Esophagus squamous epithelium (tissue), 5 donors: ENCODE measurements around the gene COMMD9. TPM values are rescaled to one million over a fixed set of nuclear protein-coding genes. Genes with fewer than 3 reads are reported as not detected.

Experiments
- DNase-seq: peaks from one replicate; lab custom pipeline; 2025; lab: John Stamatoyannopoulos, UW
- H3K27ac ChIP-seq, 4 donors: fragments of 200-600 bp; sonication (generic); one replicate each; pipeline ENCODE4 v1.5.1; 2016 to 2019; ENCODE audit warnings: mild to moderate bottlenecking in 1 of 4
- H3K27me3 ChIP-seq, 4 donors: fragments of 200-600 bp; sonication (generic); 1 replicate in 3 of 4; 2 replicates in 1 of 4; pipeline versions ENCODE4 v1.5.1 to v1.6.0; 2017 to 2021; ENCODE audit warnings: antibody characterized with exemption in 1 of 4
- H3K36me3 ChIP-seq, 3 donors: fragments of 200-600 bp; sonication (generic); one replicate each; pipeline ENCODE4 v1.5.1; 2016 to 2019
- H3K4me1 ChIP-seq, 3 donors: fragments of 200-600 bp; sonication (generic); one replicate each; pipeline ENCODE4 v1.5.1; 2017 to 2019
- H3K4me3 ChIP-seq, 4 donors: fragments of 200-600 bp; sonication (generic); 1 replicate in 3 of 4; 2 replicates in 1 of 4; pipeline ENCODE4 v1.5.1; 2016 to 2019; ENCODE audit warnings: mild to moderate bottlenecking in 2 of 4, moderate library complexity in 1 of 4
- H3K9me3 ChIP-seq, 3 donors: fragments of 200-600 bp; sonication (generic); one replicate each; pipeline ENCODE4 v1.5.1; 2016 to 2019
- POLR2A ChIP-seq, 4 donors: fragments of 450-650 bp; IDR thresholded peaks; one replicate each; pipeline ENCODE4 v1.6.1; 2017; ENCODE audit warnings: antibody characterized with exemption in 4 of 4, mild to moderate bottlenecking in 4 of 4, moderate library complexity in 3 of 4
- WGBS, 2 donors: methylation state at CpG; one replicate each; pipeline ENCODE4 v1.1.5; 2018; 5-methylcytosine and 5-hydroxymethylcytosine counted together
- intact Hi-C: fragments of 100-400 bp; cut with DNase I; formaldehyde crosslinking; loops from one replicate; pipeline ENCODE4 v1.15.0; 2022
- total RNA-seq, 4 donors: library from RNA; depleted of rRNA; stranded (reverse); fragments of >200 nt; gene quantifications; one replicate each; pipeline ENCODE4 v1.1.0, GENCODE V29; 2016
- TF ChIP-seq, protein P1 (sequence below), 6 experiments: fragments of 450-650 bp in 4 of 6; fragments of 200-600 bp in 2 of 6; sonication (generic) in 2 of 6; IDR thresholded peaks; one replicate each; pipeline ENCODE4 v1.5.1; 2016 to 2019; ENCODE audit warnings: antibody characterized with exemption in 6 of 6, mild to moderate bottlenecking in 4 of 6, moderate library complexity in 4 of 6
- donor health status: DM: yes; HTN: yes; CAD: no.

Gene COMMD9
- total RNA-seq: 10 to 100 TPM; 25.9 to 37.9 (median 37.1) TPM

DNA sequence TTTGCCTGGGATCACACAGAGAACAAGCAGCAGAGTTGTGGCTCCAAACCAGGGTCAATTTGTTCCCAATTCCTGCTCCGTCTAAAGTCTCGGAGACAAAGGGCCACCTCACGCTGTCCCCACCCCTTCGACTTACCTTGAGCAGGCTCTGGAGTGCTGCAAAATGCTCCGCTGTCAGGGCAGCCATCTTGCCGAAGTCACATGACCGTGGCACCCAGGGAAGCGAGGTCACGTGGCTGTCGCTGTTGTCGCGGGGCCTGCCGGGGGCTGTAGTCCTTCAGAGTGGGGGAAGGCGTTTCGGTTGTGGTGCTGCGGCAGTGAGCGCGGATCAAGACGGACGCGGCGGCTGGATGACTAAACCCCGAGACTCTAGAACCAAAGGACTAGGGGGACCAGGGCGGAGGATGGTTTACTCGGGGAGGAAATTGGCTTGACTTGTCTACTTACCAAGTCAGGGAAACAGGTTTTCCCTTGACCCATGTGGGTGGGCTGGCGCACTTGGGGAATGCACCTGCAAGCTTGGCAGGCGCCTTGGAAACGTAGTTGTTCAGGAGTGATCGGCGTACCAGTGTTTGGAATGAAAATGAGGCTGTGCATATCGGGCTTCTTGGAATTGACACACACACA, at the start of gene COMMD9:
Gene COMMD9, minus strand, starts transcription at position 199 of the 627 bp plus-strand sequence. Its CDS starts 12 bp downstream, at position 187.
- WGBS, 2 donors: 1% methylated on average over 12 to 23 of the region's 31 CpGs
- TF ChIP-seq, protein P1, sequence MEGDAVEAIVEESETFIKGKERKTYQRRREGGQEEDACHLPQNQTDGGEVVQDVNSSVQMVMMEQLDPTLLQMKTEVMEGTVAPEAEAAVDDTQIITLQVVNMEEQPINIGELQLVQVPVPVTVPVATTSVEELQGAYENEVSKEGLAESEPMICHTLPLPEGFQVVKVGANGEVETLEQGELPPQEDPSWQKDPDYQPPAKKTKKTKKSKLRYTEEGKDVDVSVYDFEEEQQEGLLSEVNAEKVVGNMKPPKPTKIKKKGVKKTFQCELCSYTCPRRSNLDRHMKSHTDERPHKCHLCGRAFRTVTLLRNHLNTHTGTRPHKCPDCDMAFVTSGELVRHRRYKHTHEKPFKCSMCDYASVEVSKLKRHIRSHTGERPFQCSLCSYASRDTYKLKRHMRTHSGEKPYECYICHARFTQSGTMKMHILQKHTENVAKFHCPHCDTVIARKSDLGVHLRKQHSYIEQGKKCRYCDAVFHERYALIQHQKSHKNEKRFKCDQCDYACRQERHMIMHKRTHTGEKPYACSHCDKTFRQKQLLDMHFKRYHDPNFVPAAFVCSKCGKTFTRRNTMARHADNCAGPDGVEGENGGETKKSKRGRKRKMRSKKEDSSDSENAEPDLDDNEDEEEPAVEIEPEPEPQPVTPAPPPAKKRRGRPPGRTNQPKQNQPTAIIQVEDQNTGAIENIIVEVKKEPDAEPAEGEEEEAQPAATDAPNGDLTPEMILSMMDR (IDR thresholded peaks at IDR 0.05): peak in 1 of 6 experiments; percentile 57
- peak in 3 of 4 donors; percentile 16 to 55 (median 35) for TF ChIP-seq POLR2A (IDR thresholded peaks at IDR 0.05)
- Histone ChIP-seq H3K36me3 (no peaks in the 10 kb centered on the region), H3K27ac (peak within 1 kb of the TSS; percentile 60 to 74 (median 67)), H3K9me3 (no peaks in the 10 kb centered on the region), H3K27me3 (no peaks in the 10 kb centered on the region), H3K4me3 (peak within 1 kb of the TSS; percentile 51 to 85 (median 68)), H3K4me1 (peaks cover 3 to 21% (median 12%) of the 10 kb centered on the region in 3 donors)
- peak; percentile 84 for DNase-seq
- intact Hi-C loops: no loop called here

DNA sequence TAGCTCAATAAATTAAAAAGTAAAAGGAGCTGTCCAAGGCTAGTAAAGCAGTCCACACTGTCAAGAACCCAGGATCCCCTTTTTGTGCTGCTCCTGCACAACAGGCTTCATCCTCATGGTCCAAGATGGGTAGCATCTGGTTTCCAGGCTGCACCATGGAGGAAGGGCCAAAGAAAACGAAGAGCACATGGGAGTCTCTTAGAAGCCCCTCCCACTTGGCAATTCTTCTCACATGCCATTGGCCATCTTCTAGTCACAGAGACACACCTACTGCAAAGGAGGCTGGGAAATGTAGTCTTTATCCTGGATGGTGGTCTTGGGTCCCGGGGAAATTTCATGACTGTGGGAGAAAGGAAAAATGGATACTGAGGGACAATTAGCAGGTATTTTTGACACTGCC, 44.7 kb upstream of the COMMD9 start:
- peaks cover 0 to 4% (median 0%) of the 10 kb centered on the region in 3 donors for H3K4me1 ChIP-seq
- intact Hi-C loops: no loop called here
- H3K4me3 ChIP-seq: no peak overlapping the region
- no peak overlapping the region for H3K27ac ChIP-seq
- WGBS, 2 donors: 42 to 70% methylated on average over 2 of the region's 2 CpGs
- no peak for DNase-seq
- H3K27me3 ChIP-seq: no peaks in the 10 kb centered on the region
- H3K9me3 ChIP-seq: no peaks in the 10 kb centered on the region
- H3K36me3 ChIP-seq: no peaks in the 10 kb centered on the region
- no peak for TF ChIP-seq POLR2A (IDR thresholded peaks at IDR 0.05)
- TF ChIP-seq, protein P1 (IDR thresholded peaks at IDR 0.05): no peak

DNA sequence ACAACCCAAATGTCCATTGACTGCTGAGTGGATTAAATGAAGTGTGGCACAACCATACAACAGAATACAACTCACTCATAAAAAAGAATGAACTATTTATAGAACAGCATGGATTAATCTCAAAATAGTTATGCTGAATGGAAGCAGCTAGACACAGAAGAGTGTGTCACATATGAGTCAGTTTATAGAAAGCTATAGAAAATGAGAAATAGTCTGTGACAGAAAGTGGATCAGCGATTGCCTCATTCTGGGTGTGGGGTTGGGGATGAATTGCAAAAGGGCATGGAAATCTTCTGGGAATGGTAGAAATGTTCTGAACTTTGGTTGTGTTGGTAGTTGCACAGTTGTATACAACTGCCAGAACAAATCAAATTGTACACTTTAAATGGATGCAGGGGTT, 44.2 kb upstream of the COMMD9 start:
- Histone ChIP-seq H3K4me1 (peaks cover 0 to 4% (median 0%) of the 10 kb centered on the region in 3 donors), H3K27me3 (no peaks in the 10 kb centered on the region), H3K9me3 (no peaks in the 10 kb centered on the region), H3K27ac (no peak overlapping the region), H3K4me3 (no peak overlapping the region), H3K36me3 (no peaks in the 10 kb centered on the region)
- TF ChIP-seq, protein P1 (IDR thresholded peaks at IDR 0.05): no peak
- no peak for TF ChIP-seq POLR2A (IDR thresholded peaks at IDR 0.05)
- intact Hi-C loops: no loop called here
- 52 to 57% methylated on average over 1 of the region's 1 CpG for WGBS, 2 donors
- no peak for DNase-seq

DNA sequence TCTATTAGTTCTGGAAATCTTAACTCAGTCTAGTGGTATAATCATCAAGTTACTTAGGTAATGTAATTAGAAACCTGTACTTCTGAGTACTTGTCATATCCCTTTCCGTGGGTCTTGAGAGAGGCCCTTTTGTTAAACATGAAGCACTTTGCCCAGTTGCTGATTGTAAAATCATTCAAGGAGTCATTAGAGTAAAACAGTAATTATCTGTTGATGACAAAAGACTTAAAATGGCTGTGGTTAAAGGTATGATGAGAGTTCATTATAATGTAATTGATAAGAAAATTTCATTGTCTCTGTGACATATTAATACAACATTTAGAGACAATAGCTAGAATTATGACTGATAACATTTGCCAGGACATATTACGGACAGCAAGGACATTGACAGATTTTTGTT, 41.2 kb upstream of the COMMD9 start:
- no peak for TF ChIP-seq POLR2A (IDR thresholded peaks at IDR 0.05)
- TF ChIP-seq, protein P1 (IDR thresholded peaks at IDR 0.05): no peak
- H3K27me3 ChIP-seq: no peaks in the 10 kb centered on the region
- intact Hi-C loops: no loop called here
- no peak overlapping the region for H3K4me3 ChIP-seq
- H3K27ac ChIP-seq: no peak overlapping the region
- no peak for DNase-seq
- H3K4me1 ChIP-seq: peaks cover 0 to 4% (median 0%) of the 10 kb centered on the region in 3 donors
- H3K36me3 ChIP-seq: no peaks in the 10 kb centered on the region
- H3K9me3 ChIP-seq: no peaks in the 10 kb centered on the region
- WGBS, 2 donors: 80 to 90% methylated on average over 2 of the region's 2 CpGs

DNA sequence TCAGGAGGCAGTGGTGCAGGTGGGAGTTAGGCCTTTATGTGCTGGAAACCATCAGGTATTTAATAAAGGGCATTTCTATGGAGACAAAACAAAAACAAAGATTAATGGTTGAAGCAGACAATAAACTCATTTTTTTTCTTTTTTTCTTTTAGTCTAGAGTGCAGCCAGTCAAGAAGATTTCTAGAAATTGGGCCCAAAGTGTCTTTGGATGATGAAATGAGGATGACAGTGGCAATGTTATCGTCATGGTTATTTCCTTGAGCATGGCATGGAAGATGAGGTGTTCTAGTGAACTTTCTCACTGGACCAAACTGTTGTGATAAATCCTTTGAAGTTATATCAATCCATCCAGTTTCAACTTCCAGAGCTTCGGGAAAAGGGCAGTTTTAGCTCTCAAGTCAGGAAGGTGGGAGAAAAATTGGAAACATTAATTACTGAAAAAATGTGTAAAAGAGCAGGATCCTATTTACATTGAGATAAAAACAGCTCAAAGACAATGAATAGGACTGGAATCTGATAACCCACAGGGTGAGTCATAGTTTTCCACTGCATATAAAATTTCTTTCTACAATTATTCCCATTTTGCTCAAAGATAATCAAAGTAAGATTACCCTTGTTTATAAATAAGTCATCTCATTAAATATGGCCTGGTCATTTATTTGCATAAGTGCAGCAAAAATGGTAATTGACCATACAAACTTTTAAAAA, 39.9 kb upstream of the COMMD9 start:
- peaks cover 0 to 4% (median 0%) of the 10 kb centered on the region in 3 donors for H3K4me1 ChIP-seq
- WGBS, 2 donors: 72 to 75% methylated on average over 2 of the region's 2 CpGs
- no peaks in the 10 kb centered on the region for H3K27me3 ChIP-seq
- TF ChIP-seq POLR2A (IDR thresholded peaks at IDR 0.05): no peak
- TF ChIP-seq, protein P1 (IDR thresholded peaks at IDR 0.05): no peak
- H3K36me3 ChIP-seq: no peaks in the 10 kb centered on the region
- intact Hi-C loops: no loop called here
- no peaks in the 10 kb centered on the region for H3K9me3 ChIP-seq
- H3K4me3 ChIP-seq: no peak overlapping the region
- no peak for DNase-seq
- no peak overlapping the region for H3K27ac ChIP-seq
